ENCODE data around the gene CPTP.

CPTP gene

GRCh38 chr1:1324524-1325287, at the start of gene CPTP, which contains the start of gene INTS11:
Gene CPTP (plus strand): TSS chr1:1324802. CDS start chr1:1326911, 2,109 bp downstream.
Gene INTS11 (minus strand): TSS chr1:1324660. CDS start chr1:1324608, 52 bp downstream.
- peak; percentile 75 to 95 for DNase-seq

- DNase-seq, result no peak
Measured at GRCh38 chr1:1274931-1275431, 49.6 kb upstream of the CPTP start.

GRCh38 chr1:1275836-1276235, 48.8 kb upstream of the CPTP start:
- DNase-seq, result no peak

- DNase-seq, result no peak
Measured at GRCh38 chr1:1278620-1279019, 46.0 kb upstream of the CPTP start.

GRCh38 chr1:1279028-1279427, 45.6 kb upstream of the CPTP start:
- no peak for DNase-seq

- no peak for DNase-seq
Measured at GRCh38 chr1:1280782-1281481, 43.7 kb upstream of the CPTP start.

GRCh38 chr1:1281533-1282321, 42.9 kb upstream of the CPTP start:
- DNase-seq, result no peak

GRCh38 chr1:1282998-1283397, 41.6 kb upstream of the CPTP start:
- DNase-seq, result no peak

- peak in 1 of 2 experiments; percentile 75 for DNase-seq
Measured at GRCh38 chr1:1283821-1284220, 40.8 kb upstream of the CPTP start.

GRCh38 chr1:1284221-1285101, 40.1 kb upstream of the CPTP start:
- DNase-seq, result no peak

- DNase-seq, result no peak
Measured at GRCh38 chr1:1285102-1285571, 39.5 kb upstream of the CPTP start.

GRCh38 chr1:1285611-1286311, 38.8 kb upstream of the CPTP start:
- no peak for DNase-seq

- no peak for DNase-seq
Measured at GRCh38 chr1:1286313-1287261, 38.0 kb upstream of the CPTP start.

- DNase-seq, result peak in 1 of 2 experiments; percentile 68
Measured at GRCh38 chr1:1287288-1288110, 37.1 kb upstream of the CPTP start.

- DNase-seq, result peak in 1 of 2 experiments; percentile 88
Measured at GRCh38 chr1:1290238-1290731, 34.3 kb upstream of the CPTP start.

- peak in 1 of 2 experiments; percentile 72 for DNase-seq
Measured at GRCh38 chr1:1291023-1291528, 33.5 kb upstream of the CPTP start.

GRCh38 chr1:1291548-1292441, 32.8 kb upstream of the CPTP start:
- DNase-seq, result peak; percentile 78 to 94

GRCh38 chr1:1292442-1292779, 32.2 kb upstream of the CPTP start:
- no peak for DNase-seq

All from NCI-H526 (cell line).